NCI-H1048 (cell line): ENCODE data around the gene RBM4.
A peak's percentile ranks its signal among the peaks of the same experiment; 100 is the strongest.
"Not testable (repeated sequence)": the region's sequence is repeated elsewhere in the genome, so short reads cannot be mapped to it uniquely, and the experiment has no call there.

ENCODE experiments used
- DNase-seq: peaks from one replicate; lab custom pipeline; 2025; lab: John Stamatoyannopoulos, UW

The RBM4 gene

GRCh38 chr11:66638177-66639065, at the start of gene RBM4:
TSS of gene RBM4 (plus strand) at chr11:66638703. CDS start at chr11:66639712, 1,009 bp downstream.
- DNase-seq = peak; percentile 99

GRCh38 chr11:66589315-66589714, 49.2 kb upstream of the RBM4 start:
- not testable (repeated sequence) for DNase-seq

- no peak for DNase-seq
These were observed 48.4 kb upstream of the RBM4 start for GRCh38 chr11:66589996-66590675.

GRCh38 chr11:66591175-66591574, 47.3 kb upstream of the RBM4 start:
- no peak for DNase-seq

GRCh38 chr11:66592457-66593302, 45.8 kb upstream of the RBM4 start, which contains the start of the genes CCDC87 and CCS:
TSS of gene CCDC87 (minus strand) at chr11:66593063. CDS start at chr11:66593015, 48 bp downstream.
TSS of gene CCS (plus strand) at chr11:66593185. CDS start at chr11:66593262, 77 bp downstream.
- peak; percentile 91 for DNase-seq

- DNase-seq = no peak
These were observed 45.2 kb upstream of the RBM4 start for GRCh38 chr11:66593303-66593635.

GRCh38 chr11:66593650-66594049, 44.9 kb upstream of the RBM4 start:
- no peak for DNase-seq

GRCh38 chr11:66595245-66595904, 43.1 kb upstream of the RBM4 start:
- no peak for DNase-seq

- DNase-seq = no peak
These were observed 39.5 kb upstream of the RBM4 start for GRCh38 chr11:66598993-66599392.

GRCh38 chr11:66600219-66600618, 38.3 kb upstream of the RBM4 start:
- DNase-seq = no peak

GRCh38 chr11:66600631-66601233, 37.8 kb upstream of the RBM4 start:
- no peak for DNase-seq

- no peak for DNase-seq
These were observed 35.4 kb upstream of the RBM4 start for GRCh38 chr11:66603072-66603471.

- no peak for DNase-seq
These were observed 34.3 kb upstream of the RBM4 start for GRCh38 chr11:66604155-66604554.

- DNase-seq = not testable (repeated sequence)
These were observed 31.9 kb upstream of the RBM4 start for GRCh38 chr11:66606608-66607007.

- DNase-seq = no peak
These were observed 31.2 kb upstream of the RBM4 start for GRCh38 chr11:66607126-66607834.

- DNase-seq = no peak
These were observed 28.5 kb upstream of the RBM4 start for GRCh38 chr11:66609721-66610617.

GRCh38 chr11:66612458-66612857, 26.0 kb upstream of the RBM4 start:
- no peak for DNase-seq

GRCh38 chr11:66614073-66614472, 24.4 kb upstream of the RBM4 start:
- no peak for DNase-seq

- peak; percentile 97 for DNase-seq
These were observed 21.9 kb upstream of the RBM4 start, which contains the start of gene RBM14 for GRCh38 chr11:66616379-66617154. TSS of gene RBM14 (plus strand) at chr11:66616630. CDS start at chr11:66616721, 91 bp downstream.
